Measurements from ENCODE around the gene ALOX5AP. TPM values are rescaled to one million over a fixed set of nuclear protein-coding genes. Genes with fewer than 3 reads are reported as not detected.

Gene ALOX5AP
- total RNA-seq, 2 experiments from 2014 or later, result 21.3 to 21.7 TPM

GRCh38 chr13:30755678-30756077, 20.3 kb downstream of the ALOX5AP start:
- no peaks in the 10 kb centered on the region for H3K9me3 Mint-ChIP-seq
- H3K36me3 Mint-ChIP-seq (ENCODE audit: low read depth), result peaks cover 14% of the 10 kb centered on the region
- no peak overlapping the region for H3K4me3 Mint-ChIP-seq
- intact Hi-C loops (cut with micrococcal nuclease), result no loop called here
- CTCF ChIA-PET, result no interaction called here
- no peaks in the 10 kb centered on the region for H3K27me3 Mint-ChIP-seq (ENCODE audit: low read depth)
- no peak for DNase-seq
- peaks cover 7% of the 10 kb centered on the region for H3K4me1 Mint-ChIP-seq (ENCODE audit: low read depth)
- no peak overlapping the region for H3K27ac Mint-ChIP-seq

GRCh38 chr13:30757026-30757742, 21.8 kb downstream of the ALOX5AP start:
- H3K27me3 Mint-ChIP-seq (ENCODE audit: low read depth), result no peaks in the 10 kb centered on the region
- peaks cover 7% of the 10 kb centered on the region for H3K4me1 Mint-ChIP-seq (ENCODE audit: low read depth)
- no peak overlapping the region for H3K4me3 Mint-ChIP-seq
- intact Hi-C loops (cut with micrococcal nuclease), result no loop called here
- no peak for DNase-seq
- H3K27ac Mint-ChIP-seq, result no peak overlapping the region
- CTCF ChIA-PET, result no interaction called here
- H3K36me3 Mint-ChIP-seq (ENCODE audit: low read depth), result peaks cover 4% of the 10 kb centered on the region
- no peaks in the 10 kb centered on the region for H3K9me3 Mint-ChIP-seq

GRCh38 chr13:30759748-30760147, 24.4 kb downstream of the ALOX5AP start:
- no peak overlapping the region for H3K4me3 Mint-ChIP-seq
- no peaks in the 10 kb centered on the region for H3K27me3 Mint-ChIP-seq (ENCODE audit: low read depth)
- DNase-seq, result no peak
- H3K27ac Mint-ChIP-seq, result no peak overlapping the region
- H3K4me1 Mint-ChIP-seq (ENCODE audit: low read depth), result no peaks in the 10 kb centered on the region
- CTCF ChIA-PET, result no interaction called here
- intact Hi-C loops (cut with micrococcal nuclease), result no loop called here
- H3K9me3 Mint-ChIP-seq, result no peaks in the 10 kb centered on the region
- H3K36me3 Mint-ChIP-seq (ENCODE audit: low read depth), result peaks cover 10% of the 10 kb centered on the region

DNA sequence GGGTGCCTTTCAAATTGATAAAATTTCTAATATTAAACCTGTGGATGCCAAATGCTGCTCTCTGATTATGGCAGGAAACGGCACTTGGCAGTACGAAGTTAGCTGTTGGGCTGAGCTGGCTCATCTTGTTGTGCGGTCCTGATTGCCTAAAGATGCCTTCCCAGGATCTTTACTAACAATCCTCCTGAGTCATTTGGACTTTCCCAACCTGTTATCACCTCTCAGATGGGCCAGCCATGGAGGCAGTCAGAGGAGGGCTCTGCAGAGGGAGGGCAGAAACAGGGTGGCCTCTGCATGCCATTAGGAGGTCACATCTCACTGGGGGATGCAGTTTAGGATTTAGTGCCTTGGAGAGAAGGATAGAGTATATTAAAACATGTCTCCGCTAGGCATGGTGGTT, 27.3 kb downstream of the ALOX5AP start:
- no peaks in the 10 kb centered on the region for H3K4me1 Mint-ChIP-seq (ENCODE audit: low read depth)
- H3K9me3 Mint-ChIP-seq, result no peaks in the 10 kb centered on the region
- H3K27ac Mint-ChIP-seq, result no peak overlapping the region
- no peak for DNase-seq
- H3K4me3 Mint-ChIP-seq, result no peak overlapping the region
- intact Hi-C loops (cut with micrococcal nuclease), result no loop called here
- peaks cover 11% of the 10 kb centered on the region for H3K36me3 Mint-ChIP-seq (ENCODE audit: low read depth)
- CTCF ChIA-PET, result interaction anchor here (0.6 to 1.4 kb wide), 5 partner anchors 10 to 1019 kb away, joined by 3 read pairs; no protein-coding TSS in a partner anchor
- no peaks in the 10 kb centered on the region for H3K27me3 Mint-ChIP-seq (ENCODE audit: low read depth)

GRCh38 chr13:30763786-30764413, 28.6 kb downstream of the ALOX5AP start:
- H3K27me3 Mint-ChIP-seq (ENCODE audit: low read depth), result no peaks in the 10 kb centered on the region
- intact Hi-C loops (cut with micrococcal nuclease), result no loop called here

DNA sequence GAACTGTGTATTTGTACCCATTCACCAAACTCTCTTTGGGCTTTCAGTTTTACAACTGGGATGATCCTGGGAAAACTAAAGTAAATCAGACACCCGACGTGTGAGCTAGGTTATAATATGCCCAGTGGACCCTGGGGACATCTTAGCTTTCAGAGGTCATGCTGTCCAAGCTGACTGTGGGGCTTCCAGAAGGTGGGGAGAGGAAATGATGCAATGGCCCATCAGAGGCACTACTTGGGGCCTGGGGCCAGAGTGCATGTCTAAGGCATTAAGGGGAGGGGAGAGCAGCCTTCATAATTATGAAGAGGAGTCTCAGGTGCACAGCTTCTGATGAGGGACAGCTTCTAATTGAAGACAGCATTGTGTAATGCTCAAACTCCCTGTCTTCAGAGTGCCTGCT, 30.9 kb downstream of the ALOX5AP start:
- no peak overlapping the region for H3K27ac Mint-ChIP-seq
- no peaks in the 10 kb centered on the region for H3K9me3 Mint-ChIP-seq
- no peak overlapping the region for H3K4me3 Mint-ChIP-seq
- CTCF ChIA-PET, result interaction anchor here (0.6 kb wide), 2 partner anchors 34 to 52 kb away, joined by 3 to 6 read pairs; no protein-coding TSS in a partner anchor
- H3K36me3 Mint-ChIP-seq (ENCODE audit: low read depth), result peaks cover 10% of the 10 kb centered on the region
- no peaks in the 10 kb centered on the region for H3K27me3 Mint-ChIP-seq (ENCODE audit: low read depth)
- DNase-seq, result no peak
- intact Hi-C loops (cut with micrococcal nuclease), result no loop called here
- no peaks in the 10 kb centered on the region for H3K4me1 Mint-ChIP-seq (ENCODE audit: low read depth)

More at GRCh38 chr13:30763786-30764413, 28.6 kb downstream of the ALOX5AP start:
- CTCF ChIA-PET, result interaction anchor here (0.7 to 1.2 kb wide), 3 partner anchors 9 to 51 kb away, joined by 3 read pairs; no protein-coding TSS in a partner anchor
- DNase-seq, result no peak
- H3K27ac Mint-ChIP-seq, result no peak overlapping the region
- H3K36me3 Mint-ChIP-seq (ENCODE audit: low read depth), result peaks cover 9% of the 10 kb centered on the region
- H3K4me1 Mint-ChIP-seq (ENCODE audit: low read depth), result no peaks in the 10 kb centered on the region
- no peaks in the 10 kb centered on the region for H3K9me3 Mint-ChIP-seq
- no peak overlapping the region for H3K4me3 Mint-ChIP-seq

DNA sequence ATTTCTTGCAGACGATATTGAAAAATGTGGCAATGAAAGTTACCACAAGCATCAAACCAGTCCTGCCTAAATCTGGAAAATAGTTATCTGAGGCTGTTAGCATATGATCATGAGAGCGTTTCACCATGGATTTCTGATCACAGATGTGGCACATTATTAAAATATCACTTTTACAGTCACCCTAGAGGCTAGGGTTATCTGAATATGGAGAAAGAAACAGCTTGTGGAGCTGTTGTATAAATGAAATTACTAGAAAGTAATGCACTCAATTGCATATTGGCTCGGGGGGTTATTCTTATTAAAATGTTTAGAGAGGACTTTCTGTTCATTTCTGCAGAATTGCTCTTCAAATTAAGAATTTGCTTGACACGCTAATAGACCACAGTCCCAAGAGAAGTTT, 35.6 kb downstream of the ALOX5AP start:
- intact Hi-C loops (cut with micrococcal nuclease), result no loop called here
- CTCF ChIA-PET, result no interaction called here
- peaks cover 2% of the 10 kb centered on the region for H3K36me3 Mint-ChIP-seq (ENCODE audit: low read depth)
- no peaks in the 10 kb centered on the region for H3K27me3 Mint-ChIP-seq (ENCODE audit: low read depth)
- no peak overlapping the region for H3K27ac Mint-ChIP-seq
- no peak overlapping the region for H3K4me3 Mint-ChIP-seq
- no peak for DNase-seq
- peaks cover 2% of the 10 kb centered on the region for H3K9me3 Mint-ChIP-seq
- peaks cover 10% of the 10 kb centered on the region for H3K4me1 Mint-ChIP-seq (ENCODE audit: low read depth)

- no peak for DNase-seq
- CTCF ChIA-PET, result no interaction called here
- Mint-ChIP-seq H3K4me3 (no peak overlapping the region), H3K4me1 (ENCODE audit: low read depth) (peaks cover 10% of the 10 kb centered on the region), H3K27ac (peak overlapping the region; percentile 17), H3K27me3 (ENCODE audit: low read depth) (no peaks in the 10 kb centered on the region), H3K36me3 (ENCODE audit: low read depth) (peaks cover 2% of the 10 kb centered on the region), H3K9me3 (peaks cover 2% of the 10 kb centered on the region)
- intact Hi-C loops (cut with micrococcal nuclease), result no loop called here
Measured at GRCh38 chr13:30773561-30773960, 38.2 kb downstream of the ALOX5AP start.

DNA sequence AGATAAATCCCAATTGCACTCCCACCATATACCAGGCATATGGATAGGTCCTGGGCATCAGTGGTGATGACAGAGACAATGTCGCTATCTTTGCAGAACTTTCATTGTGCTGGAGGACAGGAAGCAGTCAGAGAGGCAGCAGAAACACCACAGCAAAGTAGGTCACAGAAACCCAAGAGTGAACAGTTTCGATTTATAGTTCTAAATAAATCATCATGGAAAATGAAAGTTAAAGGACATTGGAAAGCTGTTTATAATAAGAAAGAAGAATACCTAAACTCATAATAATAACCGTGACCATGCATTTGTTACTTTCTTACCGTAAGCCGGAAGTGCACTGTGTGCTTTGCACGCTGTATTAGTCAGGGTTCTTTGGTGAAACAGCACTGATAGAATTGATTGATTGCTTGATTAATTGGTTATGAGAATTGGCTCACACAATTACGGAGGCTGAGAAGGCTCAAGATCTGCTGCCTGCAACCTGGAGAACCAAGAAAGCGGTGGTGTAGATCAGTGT, 38.9 kb downstream of the ALOX5AP start:
- H3K27me3 Mint-ChIP-seq (ENCODE audit: low read depth), result no peaks in the 10 kb centered on the region
- peaks cover 2% of the 10 kb centered on the region for H3K36me3 Mint-ChIP-seq (ENCODE audit: low read depth)
- H3K4me3 Mint-ChIP-seq, result no peak overlapping the region
- peaks cover 10% of the 10 kb centered on the region for H3K4me1 Mint-ChIP-seq (ENCODE audit: low read depth)
- intact Hi-C loops (cut with micrococcal nuclease), result loop anchor here (1.0 kb wide), 2 partner anchors 30 to 34 kb away; no protein-coding TSS in a partner anchor
- H3K9me3 Mint-ChIP-seq, result peaks cover 2% of the 10 kb centered on the region
- CTCF ChIA-PET, result no interaction called here
- DNase-seq, result peak; percentile 11
- no peak overlapping the region for H3K27ac Mint-ChIP-seq

DNA sequence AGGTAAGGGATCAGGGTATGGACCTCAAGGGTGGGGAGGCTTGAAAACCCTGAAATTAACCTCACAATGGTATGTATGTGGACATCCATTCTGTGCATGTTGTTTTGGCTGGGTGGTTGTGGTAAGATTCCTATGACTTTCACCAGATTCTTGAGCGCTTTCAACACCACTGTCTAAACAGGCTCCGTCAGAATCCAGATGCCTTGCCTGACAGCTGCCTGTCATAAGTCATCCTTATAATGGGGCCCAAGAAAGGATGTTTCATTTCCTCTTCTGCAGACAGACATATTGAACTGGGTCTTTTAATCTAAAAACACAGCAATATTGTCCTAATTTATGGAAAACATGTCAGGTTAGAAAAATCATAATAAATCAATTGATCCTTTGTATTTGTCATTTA, 41.3 kb downstream of the ALOX5AP start:
- intact Hi-C loops (cut with micrococcal nuclease), result no loop called here
- Mint-ChIP-seq H3K4me3 (no peak overlapping the region), H3K27ac (no peak overlapping the region), H3K36me3 (ENCODE audit: low read depth) (no peaks in the 10 kb centered on the region), H3K27me3 (ENCODE audit: low read depth) (peaks cover 4% of the 10 kb centered on the region), H3K9me3 (peaks cover 2% of the 10 kb centered on the region), H3K4me1 (ENCODE audit: low read depth) (peaks cover 10% of the 10 kb centered on the region)
- no peak for DNase-seq
- CTCF ChIA-PET, result no interaction called here

DNA sequence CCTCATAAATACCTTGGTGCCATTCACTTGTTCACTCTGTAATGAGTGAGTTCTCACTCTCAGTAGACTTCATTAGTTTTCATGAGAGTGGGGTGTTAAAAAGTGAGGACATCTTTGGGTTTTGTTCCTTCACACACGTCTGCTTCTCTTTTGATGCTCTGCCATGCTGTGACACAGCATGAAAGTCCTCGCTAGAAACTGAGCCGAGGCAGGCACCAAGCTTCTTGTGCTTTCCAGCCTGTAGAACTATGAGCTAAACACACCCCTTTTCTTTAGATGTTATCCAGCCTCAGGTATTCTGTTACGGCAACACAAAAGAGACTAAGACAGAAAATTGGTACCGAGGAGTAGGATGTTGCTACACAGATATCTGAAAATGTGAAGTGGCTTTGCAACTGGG, 43.7 kb downstream of the ALOX5AP start:
- H3K27ac Mint-ChIP-seq, result no peak overlapping the region
- H3K9me3 Mint-ChIP-seq, result no peaks in the 10 kb centered on the region
- no peak for DNase-seq

GRCh38 chr13:30779608-30780007, 44.3 kb downstream of the ALOX5AP start:
- H3K27ac Mint-ChIP-seq, result no peak overlapping the region
- H3K36me3 Mint-ChIP-seq (ENCODE audit: low read depth), result no peaks in the 10 kb centered on the region
- CTCF ChIA-PET, result interaction anchor here (1.5 kb wide), 1 partner anchor 25 kb away, joined by 4 read pairs; no protein-coding TSS in a partner anchor
- no peaks in the 10 kb centered on the region for H3K9me3 Mint-ChIP-seq
- H3K4me1 Mint-ChIP-seq (ENCODE audit: low read depth), result no peaks in the 10 kb centered on the region
- H3K4me3 Mint-ChIP-seq, result no peak overlapping the region
- DNase-seq, result no peak
- H3K27me3 Mint-ChIP-seq (ENCODE audit: low read depth), result peaks cover 4% of the 10 kb centered on the region
- intact Hi-C loops (cut with micrococcal nuclease), result no loop called here

More for the DNA sequence above, 43.7 kb downstream of the ALOX5AP start:
- Mint-ChIP-seq H3K4me1 (ENCODE audit: low read depth) (peaks cover 4% of the 10 kb centered on the region), H3K36me3 (ENCODE audit: low read depth) (no peaks in the 10 kb centered on the region), H3K27me3 (ENCODE audit: low read depth) (peaks cover 4% of the 10 kb centered on the region), H3K4me3 (no peak overlapping the region)
- intact Hi-C loops (cut with micrococcal nuclease), result no loop called here
- CTCF ChIA-PET, result no interaction called here
